ENCODE results near the gene TOMM22.

Gene TOMM22

GRCh38 chr22:38715852-38716251 is 34.1 kb downstream of the TOMM22 start:
- DNase-seq, result no peak

DNA sequence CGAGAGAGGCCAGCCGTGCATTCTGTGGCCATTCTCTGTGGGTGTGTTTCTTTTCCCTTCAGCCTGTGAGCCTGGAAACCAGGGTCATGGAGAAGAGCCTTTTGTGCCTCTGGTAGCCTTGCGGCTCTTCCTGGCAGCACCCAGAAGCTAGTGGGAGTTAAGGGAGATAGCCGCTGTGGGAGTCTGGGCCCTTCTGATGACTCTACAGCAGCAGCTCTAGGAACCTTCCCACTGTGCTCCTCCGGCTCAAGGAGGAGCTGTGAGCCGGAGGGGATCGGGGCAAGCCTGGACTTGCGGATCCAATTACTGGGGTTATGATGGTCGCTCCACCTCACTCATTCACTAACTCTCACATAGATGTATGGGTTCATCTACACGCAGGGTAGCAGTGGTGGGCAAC is 34.5 kb downstream of the TOMM22 start:
- no peak for DNase-seq

DNA sequence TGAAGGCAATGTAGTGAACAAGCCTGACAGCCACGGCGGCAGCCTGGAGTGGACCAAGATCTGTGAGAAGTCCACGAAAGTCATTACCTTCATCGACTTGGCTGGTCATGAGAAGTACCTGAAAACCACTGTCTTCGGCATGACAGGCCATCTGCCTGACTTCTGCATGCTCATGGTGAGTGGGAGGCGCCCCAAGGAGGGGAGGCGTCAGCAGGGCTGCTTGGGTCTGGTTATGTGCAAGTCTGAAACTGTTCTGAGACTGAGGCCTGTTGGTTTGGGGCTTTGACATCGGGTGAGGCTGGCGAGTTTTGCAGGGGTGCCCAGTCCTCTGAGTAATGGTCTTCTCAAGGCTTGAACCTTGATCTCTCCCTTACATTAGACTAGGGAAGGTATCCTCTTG is 35.1 kb downstream of the TOMM22 start:
- no peak for DNase-seq

GRCh38 chr22:38717244-38717643 is 35.5 kb downstream of the TOMM22 start:
- no peak for DNase-seq

- no peak for DNase-seq
Measured at GRCh38 chr22:38718414-38718813, 36.7 kb downstream of the TOMM22 start.

GRCh38 chr22:38719196-38719595 is 37.4 kb downstream of the TOMM22 start:
- no peak for DNase-seq

DNA sequence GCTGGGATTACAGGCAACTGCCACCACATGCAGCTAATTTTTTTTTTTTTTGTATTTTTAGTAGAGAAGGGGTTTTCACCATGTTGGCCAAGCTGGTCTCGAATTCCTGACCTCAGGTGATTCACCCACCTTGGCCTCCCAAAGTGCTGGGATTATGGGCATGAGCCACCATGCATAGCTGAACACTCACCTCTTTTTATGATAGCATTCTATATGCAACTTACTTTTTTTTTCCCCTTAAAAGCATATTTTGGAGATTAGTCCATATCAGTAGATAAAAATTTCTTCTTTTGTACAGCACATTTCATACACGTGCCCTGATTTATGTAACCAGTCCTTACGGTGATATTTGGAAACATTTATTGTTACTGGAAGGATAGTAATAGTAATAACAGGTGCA is 38.6 kb downstream of the TOMM22 start:
- DNase-seq, result no peak

- no peak for DNase-seq
Measured at GRCh38 chr22:38721551-38721950, 39.8 kb downstream of the TOMM22 start.

GRCh38 chr22:38724176-38724575 is 42.4 kb downstream of the TOMM22 start:
- no peak for DNase-seq

DNA sequence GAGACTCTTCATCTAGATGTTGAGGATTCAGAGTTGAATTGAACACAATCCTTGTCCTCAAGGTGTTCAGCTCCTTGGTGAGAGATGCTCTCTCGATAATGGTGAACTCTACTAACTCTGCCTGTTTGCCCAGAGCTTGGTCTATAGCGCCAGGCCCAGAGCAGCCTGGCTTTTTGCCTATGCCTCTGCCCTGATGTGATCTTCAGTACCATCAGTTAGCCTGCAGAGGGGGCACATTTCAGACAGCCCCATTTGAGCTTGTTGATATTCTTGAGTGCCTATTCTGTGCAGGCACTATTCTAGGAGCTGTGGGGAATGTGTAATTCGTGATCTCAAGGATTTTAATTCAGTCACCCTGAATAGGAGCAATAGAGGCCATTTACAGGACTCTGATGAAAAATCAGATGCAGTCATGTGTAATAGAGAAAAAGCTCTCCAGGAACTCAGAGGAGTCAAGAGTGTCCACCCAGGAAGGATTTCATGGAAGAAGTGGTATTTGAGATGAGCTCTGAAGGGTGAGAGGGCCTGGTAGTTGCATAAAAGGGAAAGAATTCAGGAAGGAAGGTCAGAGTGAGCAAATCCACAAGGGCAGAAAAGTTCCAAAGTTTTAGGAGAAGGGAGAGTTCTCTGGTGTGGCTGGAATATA is 43.3 kb downstream of the TOMM22 start:
- no peak for DNase-seq

DNA sequence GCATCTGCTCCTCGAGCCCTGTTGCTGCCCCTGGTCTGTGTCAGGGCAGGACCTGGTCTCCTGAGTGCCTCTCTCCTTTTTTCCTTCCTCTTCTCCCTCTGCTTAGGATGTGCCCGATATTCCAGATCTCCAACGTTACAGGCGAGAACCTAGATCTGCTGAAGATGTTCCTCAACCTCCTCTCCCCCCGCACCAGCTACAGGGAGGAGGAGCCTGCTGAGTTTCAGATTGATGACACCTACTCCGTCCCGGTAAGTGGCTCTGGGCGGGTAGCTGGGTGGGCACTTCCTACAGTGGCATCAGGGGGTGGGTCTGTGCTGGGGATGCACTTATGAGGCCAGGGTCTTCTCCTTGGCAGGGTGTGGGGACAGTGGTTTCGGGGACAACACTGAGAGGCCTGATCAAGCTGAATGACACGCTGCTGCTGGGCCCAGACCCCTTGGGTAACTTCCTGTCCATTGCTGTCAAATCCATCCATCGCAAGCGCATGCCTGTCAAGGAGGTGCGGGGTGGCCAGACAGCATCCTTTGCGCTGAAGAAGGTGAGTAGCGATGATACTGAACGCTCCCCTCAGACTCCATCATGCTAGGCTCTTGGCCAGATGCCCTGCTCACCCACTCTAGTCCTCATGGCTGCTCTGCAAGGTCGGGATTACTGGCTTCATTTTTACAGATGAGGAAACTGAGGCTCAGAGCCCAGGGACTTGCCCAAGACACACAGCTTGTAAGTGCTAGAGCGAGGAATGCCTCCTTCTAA is 44.3 kb downstream of the TOMM22 start:
- no peak for DNase-seq

- no peak for DNase-seq
Measured at GRCh38 chr22:38727123-38727522, 45.4 kb downstream of the TOMM22 start.

DNA sequence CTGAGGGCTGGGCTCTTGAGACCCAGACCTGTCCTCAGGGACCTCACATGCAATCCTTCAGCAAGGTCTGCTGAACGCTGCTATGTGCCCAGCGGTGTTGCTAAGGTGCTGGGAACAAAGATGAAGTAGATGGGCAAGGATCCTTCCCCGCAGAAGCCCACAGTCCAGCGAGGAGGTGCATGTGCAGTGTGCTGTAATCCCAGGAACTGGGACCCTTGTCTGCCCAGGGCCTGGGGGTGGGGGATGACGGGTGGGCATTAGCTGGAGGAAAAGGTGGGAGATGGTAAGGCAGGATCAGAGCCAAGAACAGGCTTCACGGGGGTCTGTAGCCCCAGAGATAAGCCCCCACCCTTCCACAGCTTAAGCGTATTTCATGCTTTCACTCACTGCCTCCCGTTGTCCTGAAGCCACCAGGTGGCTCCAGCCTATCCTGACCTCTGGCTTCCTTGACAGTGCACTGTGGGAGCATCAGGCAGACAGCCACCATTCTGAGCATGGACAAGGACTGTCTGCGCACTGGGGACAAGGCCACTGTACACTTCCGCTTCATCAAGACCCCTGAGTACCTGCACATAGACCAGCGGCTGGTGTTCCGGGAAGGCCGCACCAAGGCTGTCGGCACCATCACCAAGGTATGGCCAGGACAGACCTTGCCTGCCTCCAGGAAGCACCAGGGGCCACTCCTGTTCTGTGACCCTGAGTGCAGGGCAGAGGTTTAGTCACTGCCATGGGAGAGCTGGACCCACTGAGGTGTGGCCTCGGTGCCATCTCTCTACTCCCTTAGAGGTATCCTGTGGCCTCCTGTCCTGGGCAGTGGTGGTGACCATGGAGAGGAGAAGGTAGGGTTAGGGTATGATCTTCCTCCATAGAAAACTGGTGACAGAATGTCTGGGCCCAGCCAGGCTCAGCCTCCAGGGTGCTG is 46.0 kb downstream of the TOMM22 start:
- no peak for DNase-seq

GRCh38 chr22:38728871-38729796 is 47.4 kb downstream of the TOMM22 start:
- DNase-seq, result no peak

DNA sequence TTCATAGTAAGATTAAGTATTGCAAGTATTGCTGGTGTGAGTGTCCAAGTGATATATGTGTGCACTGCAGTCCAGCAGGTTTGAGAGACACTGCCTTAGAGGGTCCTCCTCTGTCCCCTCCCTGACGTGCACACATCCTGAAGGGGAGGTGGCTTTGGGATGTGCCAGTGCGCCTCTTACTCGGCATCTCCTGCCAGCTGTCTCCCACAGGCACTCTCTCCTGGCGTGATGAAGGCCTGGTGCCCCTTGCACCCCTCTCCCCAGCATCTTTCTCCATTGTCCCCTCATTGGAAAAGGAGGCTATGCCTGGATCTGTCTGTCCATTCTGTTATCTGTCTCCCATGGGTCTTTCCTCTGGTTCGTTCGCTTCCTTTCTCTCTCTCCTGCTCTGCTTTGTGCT is 48.2 kb downstream of the TOMM22 start:
- no peak for DNase-seq

DNA sequence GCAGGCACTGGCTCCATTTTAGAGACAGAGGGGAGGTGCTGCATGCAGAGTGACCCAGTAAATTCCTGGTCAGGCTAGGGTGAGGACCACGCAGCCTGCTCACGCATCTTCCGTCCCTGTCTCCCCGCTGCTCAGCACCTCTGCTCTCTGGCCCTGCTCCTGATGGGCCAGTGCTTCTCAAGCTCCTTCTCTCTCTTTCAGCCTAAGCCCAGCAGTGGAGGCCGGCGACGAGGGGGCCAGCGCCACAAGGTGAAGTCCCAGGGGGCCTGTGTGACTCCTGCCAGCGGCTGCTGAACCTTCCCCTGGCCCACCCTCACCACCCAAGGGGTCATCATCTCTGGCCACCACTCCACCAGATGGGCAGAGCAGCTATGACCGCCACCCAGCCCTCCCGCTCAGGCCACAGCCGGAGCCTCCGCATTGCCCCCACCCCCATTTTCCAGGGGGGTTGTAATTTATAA is 48.7 kb downstream of the TOMM22 start:
- DNase-seq, result no peak

- DNase-seq, result no peak
Measured at GRCh38 chr22:38731703-38732161, 50.0 kb downstream of the TOMM22 start.

GRCh38 chr22:38732251-38732815 is 50.6 kb downstream of the TOMM22 start:
- no peak for DNase-seq

- peak; percentile 63 for DNase-seq
Measured at GRCh38 chr22:38733329-38733723, 51.6 kb downstream of the TOMM22 start.

DNA sequence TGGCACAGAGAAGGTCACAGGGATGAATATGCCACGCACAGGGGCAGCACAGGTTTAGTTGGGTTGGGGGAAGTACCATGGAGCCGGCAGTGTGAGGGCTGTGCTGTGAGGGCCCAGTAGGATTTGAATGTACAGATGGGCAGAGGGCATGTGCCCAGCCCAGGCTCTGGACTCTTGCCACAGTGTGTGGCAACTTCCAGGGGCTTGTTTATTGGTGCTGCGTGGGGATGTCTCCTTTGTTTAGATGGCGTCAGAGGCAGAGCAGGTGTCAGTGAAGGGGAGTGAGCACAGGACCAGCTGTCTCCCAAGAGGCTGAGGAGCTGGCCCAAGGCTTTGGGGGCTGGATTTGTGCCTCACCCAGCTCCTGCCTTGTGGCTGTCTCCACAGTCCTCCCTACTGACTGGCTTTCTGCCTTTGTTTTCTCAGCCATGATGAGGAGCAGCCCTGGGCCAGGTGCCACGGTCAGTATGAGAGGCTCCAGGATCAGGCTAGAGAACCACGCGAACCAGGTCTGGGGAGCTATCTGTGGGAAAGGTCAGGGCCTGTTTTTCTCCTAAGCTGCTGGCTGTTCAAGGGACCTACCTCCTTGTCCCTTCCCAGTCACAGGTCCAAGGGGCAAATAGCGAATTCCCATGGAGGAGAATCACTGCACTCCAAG is 52.1 kb downstream of the TOMM22 start:
- DNase-seq, result peak; percentile 54

- no peak for DNase-seq
Measured at GRCh38 chr22:38734421-38735100, 52.8 kb downstream of the TOMM22 start.

Data from femur (tissue), 1 donor.